GM11168 (cell line): Measurements from ENCODE around the gene KCNJ11.
"Not testable (repeated sequence)": the region's sequence is repeated elsewhere in the genome, so short reads cannot be mapped to it uniquely, and the experiment has no call there.

Experiments
- in situ Hi-C: fragments of 300-500 bp; cut with MboI; formaldehyde crosslinking; loops from one replicate; pipeline ENCODE4 v1.12.0; 2022; ENCODE audit warnings: low sequenced_read_pairs; ENCODE audit not compliant: unreplicated experiment

KCNJ11 gene

DNA sequence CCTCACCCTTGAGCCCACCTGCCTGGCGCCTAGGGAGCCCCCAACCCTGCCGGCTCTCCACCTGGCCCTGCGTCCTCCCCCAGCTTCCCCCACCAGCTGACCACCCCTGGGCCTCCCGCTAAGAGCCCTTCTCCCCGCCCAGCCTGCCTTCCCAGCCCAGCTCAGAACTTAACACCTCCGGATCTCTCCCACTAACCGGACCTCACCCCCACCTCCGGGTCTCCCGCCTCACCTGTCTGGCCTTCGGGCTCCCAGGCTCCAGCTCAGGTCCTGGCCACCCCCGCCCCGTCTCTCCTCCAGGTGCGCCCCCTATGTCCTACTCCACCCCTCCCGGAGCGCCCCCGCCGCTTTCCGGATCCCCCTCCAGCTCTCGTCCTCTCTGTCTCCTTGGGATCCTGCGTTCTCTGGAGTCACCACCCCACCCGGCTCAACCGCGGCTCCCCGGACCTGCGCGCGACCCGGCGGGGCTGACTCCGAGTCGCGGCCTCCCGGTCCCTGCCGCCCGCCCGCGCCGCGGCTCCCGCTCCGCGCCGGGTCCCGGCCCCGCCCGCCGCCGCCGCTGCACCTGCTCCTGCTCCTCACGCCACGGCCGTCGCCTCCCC, at the start of gene KCNJ11:
Gene KCNJ11 (minus strand): TSS at position 51 of the 602 bp plus-strand sequence. CDS start 568 bp downstream, outside the sequence.
- in situ Hi-C loops = no loop called here

- in situ Hi-C loops = no loop called here
Observed at GRCh38 chr11:17437366-17437765, 48.9 kb upstream of the KCNJ11 start.

DNA sequence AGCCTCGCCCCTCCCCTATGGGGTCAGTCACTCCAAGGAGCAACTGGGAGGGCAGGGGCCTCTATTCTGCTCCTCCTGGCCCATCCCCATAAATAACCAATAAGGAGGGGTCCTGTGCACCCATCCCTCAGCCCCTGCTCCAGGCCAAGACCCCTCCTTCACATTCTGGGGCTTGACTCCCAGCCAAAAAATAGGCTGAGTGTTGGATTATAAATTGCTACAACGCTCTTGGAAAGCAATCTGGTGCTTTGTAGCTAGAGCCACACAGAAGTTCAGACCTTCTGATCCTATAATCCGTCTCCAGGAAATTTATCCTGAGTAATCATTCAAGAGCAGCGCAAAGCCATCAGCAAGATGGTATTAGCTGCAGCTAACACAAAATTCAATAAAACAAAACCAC, 45.6 kb upstream of the KCNJ11 start:
- in situ Hi-C loops = no loop called here

- in situ Hi-C loops = no loop called here
Observed at GRCh38 chr11:17432002-17432401, 43.5 kb upstream of the KCNJ11 start.

DNA sequence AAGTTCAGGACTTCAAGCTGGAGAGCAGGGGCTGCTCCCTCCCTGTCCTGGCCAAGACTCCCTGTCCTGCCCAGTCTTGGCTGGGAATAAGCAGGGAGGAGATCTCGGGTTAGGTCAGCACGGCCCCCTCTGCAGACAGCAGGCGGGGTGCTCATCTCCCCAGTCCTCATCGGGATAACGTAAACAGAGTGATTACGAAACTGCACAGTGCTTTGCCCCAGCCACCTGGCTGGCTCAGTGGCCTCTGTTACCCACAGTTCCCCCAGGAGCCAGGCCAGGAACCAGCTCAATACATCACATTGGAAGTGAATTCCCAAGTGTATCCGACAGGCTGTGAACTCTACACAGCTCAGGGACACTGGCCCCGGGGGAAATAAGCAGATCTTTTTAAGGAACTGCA, 42.7 kb upstream of the KCNJ11 start:
- in situ Hi-C loops = no loop called here

DNA sequence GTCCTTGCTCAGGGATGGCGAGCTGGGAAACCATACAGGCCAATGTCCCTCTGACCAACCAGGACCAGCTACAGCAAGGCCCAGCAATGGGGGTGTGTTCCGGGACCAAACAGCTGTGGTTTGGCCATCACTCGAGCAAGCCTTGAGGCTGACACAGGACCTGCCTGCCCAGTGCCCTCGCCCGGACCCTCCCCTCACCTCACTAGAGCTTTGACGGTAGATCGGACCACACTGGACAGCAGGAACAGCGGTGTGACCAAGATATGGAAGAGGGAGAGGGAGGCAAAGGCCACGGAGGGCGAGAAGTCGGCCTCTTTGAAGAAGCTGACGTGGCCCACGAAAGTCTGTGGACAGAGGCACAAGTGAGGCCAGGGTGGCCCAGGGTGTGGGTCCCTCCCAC, 42.2 kb upstream of the KCNJ11 start:
- in situ Hi-C loops = no loop called here

- in situ Hi-C loops = no loop called here
Observed at GRCh38 chr11:17428925-17429324, 40.5 kb upstream of the KCNJ11 start.

DNA sequence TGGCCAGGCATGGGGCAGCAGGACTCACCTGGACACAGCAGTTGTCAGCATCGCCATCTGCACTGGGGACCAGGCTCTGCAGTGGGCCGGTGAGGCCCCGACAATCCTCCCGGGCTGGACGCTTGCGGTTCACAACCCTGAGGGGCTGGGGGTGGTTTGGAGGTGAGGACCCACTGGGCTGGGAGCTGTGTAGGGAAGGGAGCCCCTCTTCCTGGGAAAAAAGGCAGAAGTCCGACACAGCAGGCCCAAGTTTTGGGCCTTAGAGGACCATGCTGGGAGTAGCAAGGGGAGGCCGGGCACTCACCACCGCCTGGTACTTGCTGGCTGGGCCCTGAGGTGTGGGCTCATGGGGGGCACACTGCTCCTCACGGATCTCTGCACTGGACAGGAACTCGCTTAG, 39.8 kb upstream of the KCNJ11 start:
- in situ Hi-C loops = no loop called here

DNA sequence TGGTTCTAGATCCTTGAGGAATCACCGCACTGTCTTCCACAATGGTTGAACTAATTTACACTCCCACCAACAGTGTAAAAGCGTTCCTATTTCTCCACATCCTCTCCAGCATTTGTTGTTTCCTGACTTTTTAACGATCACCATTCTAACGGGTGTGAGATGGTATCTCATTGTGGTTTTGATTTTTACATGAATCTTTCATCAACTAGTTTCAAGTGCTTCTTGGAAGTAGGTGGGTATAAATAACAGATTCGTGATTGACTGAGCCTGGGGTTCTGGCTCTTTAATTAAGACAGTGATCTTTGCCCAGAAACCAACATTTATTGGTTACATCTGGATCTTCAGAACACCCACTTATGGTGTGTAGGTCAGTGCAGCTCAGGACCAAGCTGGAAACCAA, 37.8 kb upstream of the KCNJ11 start:
- in situ Hi-C loops = not testable (repeated sequence)

DNA sequence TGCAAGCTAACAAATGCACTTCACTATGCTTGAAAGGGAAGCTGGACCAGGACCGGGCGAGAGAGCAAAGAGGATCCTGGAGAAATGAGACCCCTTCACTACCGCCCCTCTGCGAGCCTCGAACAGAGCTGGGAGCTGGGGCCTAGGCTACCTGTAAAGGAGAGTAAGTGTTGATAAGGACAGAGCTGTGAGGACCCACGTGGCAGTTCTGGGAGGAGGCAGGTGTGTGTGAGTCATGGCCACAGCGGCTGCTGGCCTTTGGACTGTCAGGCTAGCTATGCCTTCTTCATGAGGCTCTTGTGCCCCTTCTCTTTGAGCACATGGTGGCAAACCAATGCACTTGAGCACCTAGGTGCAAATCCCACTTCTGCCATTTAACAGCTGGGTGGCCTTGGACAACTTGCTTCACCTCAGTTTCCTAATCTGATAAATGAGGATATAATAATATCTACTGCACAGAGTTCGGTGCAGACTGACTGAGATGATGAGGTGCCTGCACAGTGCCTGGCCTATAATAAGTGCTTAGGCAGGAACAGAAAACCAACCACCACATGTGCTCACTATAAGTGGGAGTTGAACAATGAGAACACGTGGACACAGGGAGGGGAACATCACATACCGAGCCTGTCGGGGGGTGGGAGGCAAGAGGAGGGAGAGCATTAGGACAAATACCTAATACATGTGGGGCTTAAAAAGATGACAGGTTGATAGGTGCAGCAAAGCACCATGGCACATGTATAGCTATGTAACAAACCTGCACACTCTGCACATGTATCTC, 35.3 kb upstream of the KCNJ11 start:
- in situ Hi-C loops = no loop called here

- in situ Hi-C loops = no loop called here
Observed at GRCh38 chr11:17421781-17422180, 33.3 kb upstream of the KCNJ11 start.

DNA sequence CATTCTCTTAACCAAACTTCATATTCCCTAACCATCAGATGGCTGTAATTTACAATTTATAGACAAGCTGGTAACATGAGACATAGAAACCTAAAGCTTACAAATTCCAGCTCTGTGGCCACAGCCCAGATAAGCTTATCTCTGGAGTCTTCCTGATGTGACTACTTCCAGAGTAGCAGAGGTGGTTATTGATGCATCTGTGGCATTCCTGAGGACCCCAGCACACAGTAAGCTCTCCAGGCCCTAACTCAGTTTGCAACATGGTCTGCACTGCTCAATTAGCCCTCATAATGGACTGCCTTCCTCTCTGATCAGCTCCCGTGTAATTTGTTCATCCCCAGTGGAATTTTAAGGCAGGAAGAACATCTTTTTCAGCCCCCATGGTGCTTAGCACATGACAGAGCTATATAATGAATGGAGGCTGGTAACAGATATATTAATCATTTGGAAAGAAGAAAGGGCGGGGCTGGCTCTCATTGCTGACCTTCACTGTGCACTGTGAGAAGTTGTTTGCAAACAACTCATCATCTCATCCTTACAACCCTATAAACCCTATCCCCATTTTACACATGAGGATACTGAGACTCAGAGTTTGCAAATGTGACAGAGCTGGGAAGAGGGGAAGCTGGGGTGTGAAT, 30.1 kb upstream of the KCNJ11 start:
- in situ Hi-C loops = no loop called here

DNA sequence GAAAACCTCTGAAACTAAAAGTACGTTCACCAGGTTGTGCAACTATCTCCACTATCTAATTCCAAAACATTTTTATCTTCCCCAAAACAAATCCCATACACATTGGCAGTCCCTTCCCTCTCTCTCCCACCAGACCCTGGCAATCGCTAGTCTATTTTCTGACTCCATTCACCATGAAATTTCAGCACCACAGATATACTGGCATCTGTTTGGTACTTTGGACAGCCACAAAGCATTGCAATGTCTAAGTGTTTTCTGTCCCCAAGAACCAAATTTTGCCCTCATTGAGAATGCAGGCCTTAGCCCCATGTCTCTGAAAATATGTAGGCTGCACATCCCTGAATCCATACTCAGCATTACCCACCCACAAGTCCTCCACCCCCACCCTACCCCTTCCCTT, 28.0 kb upstream of the KCNJ11 start:
- in situ Hi-C loops = no loop called here

- in situ Hi-C loops = no loop called here
Observed at GRCh38 chr11:17415523-17416104, 27.2 kb upstream of the KCNJ11 start.

DNA sequence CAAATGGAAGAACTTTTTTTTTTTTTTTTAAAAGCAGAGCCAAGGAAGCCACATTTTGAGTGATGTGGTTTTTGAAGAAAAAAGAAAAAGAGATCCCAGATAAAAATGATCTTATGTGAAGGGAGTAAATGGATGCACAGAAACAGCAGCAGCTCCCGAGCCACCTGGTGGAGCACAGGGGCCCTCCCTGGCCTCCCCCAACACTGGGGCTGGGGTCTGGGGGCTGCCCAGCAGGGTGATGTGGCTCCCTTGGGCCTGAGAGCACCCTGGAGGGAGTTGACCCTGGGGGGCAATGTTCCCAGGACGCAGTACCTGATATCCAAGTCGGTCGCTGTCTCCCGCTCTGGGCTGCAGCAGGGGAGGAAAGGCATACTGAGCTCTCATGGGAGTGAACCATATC, 26.5 kb upstream of the KCNJ11 start:
- in situ Hi-C loops = no loop called here

DNA sequence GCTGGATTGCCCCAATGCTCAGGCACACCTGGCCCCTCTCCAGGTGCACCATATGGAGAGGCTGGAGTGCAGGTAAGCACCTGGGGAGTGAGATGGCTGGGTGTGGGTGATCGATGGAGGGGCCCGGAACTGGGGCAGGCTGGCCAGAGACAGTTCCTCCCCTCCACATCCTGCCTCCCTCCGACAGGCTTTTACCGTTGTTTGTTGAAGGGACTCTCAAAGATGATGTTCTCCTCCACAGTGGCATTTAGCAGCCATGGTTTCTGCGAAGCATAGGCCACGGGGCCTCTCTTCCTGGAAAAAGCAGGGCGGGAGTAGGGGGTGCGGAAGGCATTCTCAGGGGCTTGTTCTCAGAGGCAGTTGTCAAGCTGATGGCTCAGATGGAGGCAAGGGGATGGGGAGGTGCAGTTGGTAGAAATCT, 25.9 kb upstream of the KCNJ11 start:
- in situ Hi-C loops = no loop called here

GRCh38 chr11:17413414-17414316, 25.2 kb upstream of the KCNJ11 start:
- in situ Hi-C loops = no loop called here

- in situ Hi-C loops = no loop called here
Observed at GRCh38 chr11:17412488-17413180, 24.2 kb upstream of the KCNJ11 start.

- in situ Hi-C loops = no loop called here
Observed at GRCh38 chr11:17411418-17411817, 23.0 kb upstream of the KCNJ11 start.
